HepG2 (cell line): ENCODE results near the gene STBD1. TPM values are rescaled to one million over a fixed set of nuclear protein-coding genes. Genes with fewer than 3 reads are reported as not detected.
A peak's percentile ranks its signal among the peaks of the same experiment; 100 is the strongest.

ENCODE experiments used
- AGO2 ChIP-seq: fragments of 200-400 bp; formaldehyde crosslinking; optimal IDR thresholded peaks from 2 replicates; pipeline ENCODE3; 2017; ENCODE audit warnings: mild to moderate bottlenecking, low read depth, low read length, moderate library complexity
- ARNT2 ChIP-seq: sonication (generic); formaldehyde crosslinking; IDR thresholded peaks from 2 replicates; pipeline ENCODE4 v1.8.0; 2022; ENCODE audit warnings: mild to moderate bottlenecking, low read depth, missing genetic modification reagents, moderate library complexity
- ETV5 ChIP-seq: IDR thresholded peaks from 2 replicates; pipeline ENCODE4 v1.6.1; 2018; ENCODE audit warnings: missing biosample characterization, missing genetic modification reagents, inconsistent platforms, borderline replicate concordance
- FOSL2 ChIP-seq: sonication (generic); formaldehyde crosslinking; IDR thresholded peaks from 2 replicates; pipeline ENCODE4 v1.4.0; 2020; ENCODE audit warnings: missing genetic modification reagents
- HNF1A ChIP-seq, 2 experiments: sonication (generic) in 1 of 2; formaldehyde crosslinking in 1 of 2; IDR thresholded peaks; 2 replicates each; pipeline versions ENCODE4 v1.4.0 to v1.6.1; 2016 to 2020; ENCODE audit warnings: borderline replicate concordance in 1 of 2, low read depth in 1 of 2, mild to moderate bottlenecking in 1 of 2, missing genetic modification reagents in 1 of 2
- KDM2A ChIP-seq: sonication (generic); formaldehyde crosslinking; IDR thresholded peaks from 2 replicates; pipeline ENCODE4 v1.4.0; 2020; ENCODE audit warnings: low read depth, missing genetic modification reagents, borderline replicate concordance
- PAX8 ChIP-seq: sonication (generic); formaldehyde crosslinking; IDR thresholded peaks from 2 replicates; pipeline ENCODE4 v1.8.0; 2022; ENCODE audit warnings: mild to moderate bottlenecking, missing genetic modification reagents, borderline replicate concordance
- SALL2 ChIP-seq: sonication (generic); formaldehyde crosslinking; IDR thresholded peaks from 2 replicates; pipeline ENCODE4 v1.8.1; 2023; ENCODE audit warnings: mild to moderate bottlenecking, missing genetic modification reagents, inconsistent platforms
- SAP130 ChIP-seq: IDR thresholded peaks from 2 replicates; pipeline ENCODE4 v1.6.1; 2016; ENCODE audit warnings: low read depth
- SMC3 ChIP-seq: IDR thresholded peaks from 2 replicates; pipeline ENCODE4 v1.6.1; 2011; ENCODE audit warnings: low read length, improper control_type of control experiment
- SRSF1 ChIP-seq: fragments of 200-400 bp; formaldehyde crosslinking; optimal IDR thresholded peaks from 2 replicates; pipeline ENCODE3; 2017; ENCODE audit warnings: mild to moderate bottlenecking, low read depth, low read length, moderate library complexity
- STAG1 ChIP-seq: sonication (generic); formaldehyde crosslinking; IDR thresholded peaks from 2 replicates; pipeline ENCODE4 v1.4.0; 2020; ENCODE audit warnings: missing genetic modification reagents
- TFDP1 ChIP-seq: IDR thresholded peaks from 2 replicates; pipeline ENCODE4 v1.6.1; 2016; ENCODE audit warnings: missing compliant biosample characterization, missing genetic modification reagents, borderline replicate concordance
- TGIF2 ChIP-seq: IDR thresholded peaks from 2 replicates; pipeline ENCODE4 v1.6.1; 2016; ENCODE audit warnings: control low read depth, missing compliant biosample characterization
- TRIM24 ChIP-seq: sonication (generic); formaldehyde crosslinking; IDR thresholded peaks from 2 replicates; pipeline ENCODE4 v1.8.0; 2022; ENCODE audit warnings: mild to moderate bottlenecking, missing genetic modification reagents
- ZC3H13 ChIP-seq: sonication (generic); formaldehyde crosslinking; IDR thresholded peaks from 2 replicates; pipeline ENCODE4 v1.8.1; 2023; ENCODE audit warnings: mild to moderate bottlenecking, missing genetic modification reagents, moderate library complexity
- ZFP82 ChIP-seq: sonication (generic); formaldehyde crosslinking; IDR thresholded peaks from 2 replicates; pipeline ENCODE4 v1.5.1; 2020; ENCODE audit warnings: mild to moderate bottlenecking, missing genetic modification reagents, borderline replicate concordance
- ZNF296 ChIP-seq: sonication (generic); formaldehyde crosslinking; conservative IDR thresholded peaks from 2 replicates; pipeline ENCODE4 v1.5.0; 2020; ENCODE audit warnings: mild to moderate bottlenecking, missing genetic modification reagents
- ZNF446 ChIP-seq: sonication (generic); formaldehyde crosslinking; IDR thresholded peaks from 2 replicates; pipeline ENCODE4 v1.5.0; 2020; ENCODE audit warnings: mild to moderate bottlenecking, missing genetic modification reagents
- ZNF484 ChIP-seq: sonication (generic); formaldehyde crosslinking; IDR thresholded peaks from 2 replicates; pipeline ENCODE4 v1.5.1; 2020; ENCODE audit warnings: mild to moderate bottlenecking, low read depth, missing genetic modification reagents, borderline replicate concordance
- ZNF547 ChIP-seq: sonication (generic); formaldehyde crosslinking; IDR thresholded peaks from 2 replicates; pipeline ENCODE4 v1.5.1; 2020; ENCODE audit warnings: mild to moderate bottlenecking, missing genetic modification reagents
- ZNF670 ChIP-seq: sonication (generic); formaldehyde crosslinking; IDR thresholded peaks from 2 replicates; pipeline ENCODE4 v1.8.0; 2022; ENCODE audit warnings: mild to moderate bottlenecking, missing genetic modification reagents, borderline replicate concordance
- ZNF678 ChIP-seq: sonication (generic); formaldehyde crosslinking; IDR thresholded peaks from 2 replicates; pipeline ENCODE4 v1.4.0; 2020; ENCODE audit warnings: mild to moderate bottlenecking, missing genetic modification reagents
- ZNF879 ChIP-seq: sonication (generic); formaldehyde crosslinking; IDR thresholded peaks from 2 replicates; pipeline ENCODE4 v1.8.1; 2023; ENCODE audit warnings: missing genetic modification reagents
- ZSCAN20 ChIP-seq: sonication (generic); formaldehyde crosslinking; IDR thresholded peaks from 2 replicates; pipeline ENCODE4 v1.4.0; 2020; ENCODE audit warnings: missing genetic modification reagents, mild to moderate bottlenecking, borderline replicate concordance
- polyA plus RNA-seq, 8 experiments: library from polyadenylated mRNA; depleted of rRNA in 3 of 8; stranded (reverse) in 7 of 8; unstranded in 1 of 8; fragments of >200 nt; fragmentation: Illumina TruSeq in 4 of 8; extraction: Trizol in 4 of 8; gene quantifications; 2 replicates each; pipeline versions ENCODE4 v1.2.1 to v1.2.3, GENCODE V29; 2011 to 2016; ENCODE audit warnings: low read depth in 4 of 8, missing spikeins in 1 of 8, mixed read lengths in 1 of 8; ENCODE audit not compliant: insufficient read depth in 1 of 8
- total RNA-seq, 5 experiments: library from RNA; depleted of rRNA; stranded (reverse); fragments of >200 nt; fragmentation: Illumina TruSeq; extraction: Trizol; gene quantifications; 2 replicates each; pipeline ENCODE4 v1.2.3, GENCODE V29; 2016; ENCODE audit warnings: low read depth in 1 of 5

STBD1 gene
- total and polyA plus RNA-seq, 2 of the 13 experiments (the other 11 are each of a cell fraction or from before 2014, with no cell fraction given), result 2.8 to 4.3 TPM

- TF ChIP-seq TFDP1 (CRISPR knock-in tag) (0 out of 2 replicates have a peak, but pooled peaks have one; percentile 26), ZNF670 (CRISPR knock-in tag) (peak; percentile 46; the same call in 1 of the 2 replicates), TGIF2 (peak; percentile 20; the same call in 1 of the 2 replicates), PAX8 (CRISPR knock-in tag) (0 out of 2 replicates have a peak, but pooled peaks have one; percentile 27), SRSF1 (peak; percentile 13), SMC3 (peak; percentile 8; the same call in 1 of the 2 replicates), KDM2A (CRISPR knock-in tag) (peak; percentile 21; the same call in 1 of the 2 replicates), ZFP82 (CRISPR knock-in tag) (0 out of 2 replicates have a peak, but pooled peaks have one; percentile 52), FOSL2 (CRISPR knock-in tag) (peak; percentile 5; the same call in 1 of the 2 replicates), ZC3H13 (CRISPR knock-in tag) (no peak), ZNF547 (CRISPR knock-in tag) (0 out of 2 replicates have a peak, but pooled peaks have one; percentile 42), STAG1 (CRISPR knock-in tag) (peak; percentile 46), ZSCAN20 (CRISPR knock-in tag) (no peak), ZNF484 (CRISPR knock-in tag) (0 out of 2 replicates have a peak, but pooled peaks have one; percentile 31), SALL2 (CRISPR knock-in tag) (0 out of 2 replicates have a peak, but pooled peaks have one; percentile 24), TRIM24 (CRISPR knock-in tag) (no peak), ETV5 (CRISPR knock-in tag) (no peak), ZNF678 (CRISPR knock-in tag) (no peak), SAP130 (CRISPR knock-in tag) (0 out of 2 replicates have a peak, but pooled peaks have one; percentile 19), ARNT2 (CRISPR knock-in tag) (no peak), AGO2 (peak; percentile 30), ZNF879 (CRISPR knock-in tag) (0 out of 2 replicates have a peak, but pooled peaks have one; percentile 40), ZNF446 (CRISPR knock-in tag) (0 out of 2 replicates have a peak, but pooled peaks have one; percentile 23), HNF1A (IDR thresholded peaks at IDR 0.05; ENCODE audit: low read depth) (no peak), HNF1A (CRISPR knock-in tag; IDR thresholded peaks at IDR 0.05; ENCODE audit: borderline replicate concordance) (0 out of 2 replicates have a peak, but pooled peaks have one; percentile 11), ZNF296 (CRISPR knock-in tag) (no peak)
Measured at GRCh38 chr4:76306882-76307659, 538 bp downstream of the STBD1 start (continued).
